ENCODE data around the gene SPEG.

- TF ChIP-seq CTCF (IDR thresholded peaks at IDR 0.05; ENCODE audit: control extremely low read depth in 1 of 3, insufficient read depth in 1 of 3, low read depth in 1 of 3, low read length in 3 of 3) (no peak), JUND (IDR thresholded peaks at IDR 0.05; ENCODE audit: low read length) (no peak), POLR2A (IDR thresholded peaks at IDR 0.05; ENCODE audit: control extremely low read depth in 1 of 2, low read depth in 2 of 2, low read length in 2 of 2) (no peak), GABPA (IDR thresholded peaks at IDR 0.05; ENCODE audit: borderline replicate concordance, insufficient read depth, low read length) (no peak), EP300 (IDR thresholded peaks at IDR 0.05; ENCODE audit: borderline replicate concordance in 1 of 2, low read depth in 2 of 2, low read length in 2 of 2) (no peak), TAF1 (IDR thresholded peaks at IDR 0.05; ENCODE audit: low read depth, low read length) (no peak), SP1 (IDR thresholded peaks at IDR 0.05; ENCODE audit: low read depth, low read length) (no peak), KDM4A (IDR thresholded peaks at IDR 0.05; ENCODE audit: low read depth, low read length, severe bottlenecking) (no peak), MAFK (IDR thresholded peaks at IDR 0.05; ENCODE audit: low read depth, low read length) (no peak), RFX5 (IDR thresholded peaks at IDR 0.05; ENCODE audit: borderline replicate concordance, low read depth, low read length) (no peak), EZH2 (IDR thresholded peaks at IDR 0.05; ENCODE audit: low read depth, low read length, severe bottlenecking) (no peak)
Measured at GRCh38 chr2:219516888-219517287, 82.2 kb downstream of the SPEG start.
